NCI-H2029 treated with DMSO at 0.1 percent for 48 hours (cell line): Measurements from ENCODE around the gene POU2F1.
"Not testable (repeated sequence)": the region's sequence is repeated elsewhere in the genome, so short reads cannot be mapped to it uniquely, and the experiment has no call there.

Experiments
- DNase-seq: peaks from one replicate; lab custom pipeline; 2025; lab: John Stamatoyannopoulos, UW

The POU2F1 gene

GRCh38 chr1:167314671-167315070, 94.0 kb downstream of the POU2F1 start:
- DNase-seq = no peak

GRCh38 chr1:167317463-167317862, 96.8 kb downstream of the POU2F1 start:
- DNase-seq = no peak

GRCh38 chr1:167319206-167319605, 98.5 kb downstream of the POU2F1 start:
- DNase-seq = not testable (repeated sequence)

GRCh38 chr1:167322483-167322882, 101.8 kb downstream of the POU2F1 start:
- DNase-seq = no peak

- DNase-seq = no peak
Observed at GRCh38 chr1:167325151-167325550, 104.5 kb downstream of the POU2F1 start.

- no peak for DNase-seq
Observed at GRCh38 chr1:167328306-167328815, 107.7 kb downstream of the POU2F1 start.

GRCh38 chr1:167328816-167329483, 108.3 kb downstream of the POU2F1 start:
- no peak for DNase-seq

GRCh38 chr1:167330601-167331293, 110.1 kb downstream of the POU2F1 start:
- DNase-seq = no peak

GRCh38 chr1:167331650-167332049, 111.0 kb downstream of the POU2F1 start:
- no peak for DNase-seq

- DNase-seq = no peak
Observed at GRCh38 chr1:167332503-167332902, 111.8 kb downstream of the POU2F1 start.

- DNase-seq = no peak
Observed at GRCh38 chr1:167333124-167333523, 112.4 kb downstream of the POU2F1 start.

- DNase-seq = no peak
Observed at GRCh38 chr1:167333703-167334102, 113.0 kb downstream of the POU2F1 start.

- no peak for DNase-seq
Observed at GRCh38 chr1:167339405-167339804, 118.7 kb downstream of the POU2F1 start.

- DNase-seq = no peak
Observed at GRCh38 chr1:167342846-167343245, 122.2 kb downstream of the POU2F1 start.

GRCh38 chr1:167344112-167344511, 123.4 kb downstream of the POU2F1 start:
- DNase-seq = no peak

- no peak for DNase-seq
Observed at GRCh38 chr1:167344615-167345385, 124.1 kb downstream of the POU2F1 start.

- no peak for DNase-seq
Observed at GRCh38 chr1:167345386-167345733, 124.7 kb downstream of the POU2F1 start.

- no peak for DNase-seq
Observed at GRCh38 chr1:167357305-167357704, 136.6 kb downstream of the POU2F1 start.

GRCh38 chr1:167359295-167359694, 138.6 kb downstream of the POU2F1 start:
- no peak for DNase-seq

GRCh38 chr1:167360120-167360519, 139.4 kb downstream of the POU2F1 start:
- DNase-seq = no peak

GRCh38 chr1:167362638-167363037, 142.0 kb downstream of the POU2F1 start:
- DNase-seq = no peak

- DNase-seq = no peak
Observed at GRCh38 chr1:167364826-167365225, 144.1 kb downstream of the POU2F1 start.

- no peak for DNase-seq
Observed at GRCh38 chr1:167365360-167365759, 144.7 kb downstream of the POU2F1 start.
